HG02885 (cell line): ENCODE data around the gene SYNDIG1L.

Experiments
- ATAC-seq: cut with Tn5 transposase; IDR thresholded peaks from one replicate; pipeline ENCODE4 v1.9.1; 2021; ENCODE audit warnings: mild to moderate bottlenecking; ENCODE audit not compliant: unreplicated experiment, poor library complexity

The SYNDIG1L gene

GRCh38 chr14:74368026-74368425 lies 58.0 kb downstream of the SYNDIG1L start:
- no peak for ATAC-seq

- no peak for ATAC-seq
Observed at GRCh38 chr14:74364271-74364880, 61.6 kb downstream of the SYNDIG1L start.

DNA sequence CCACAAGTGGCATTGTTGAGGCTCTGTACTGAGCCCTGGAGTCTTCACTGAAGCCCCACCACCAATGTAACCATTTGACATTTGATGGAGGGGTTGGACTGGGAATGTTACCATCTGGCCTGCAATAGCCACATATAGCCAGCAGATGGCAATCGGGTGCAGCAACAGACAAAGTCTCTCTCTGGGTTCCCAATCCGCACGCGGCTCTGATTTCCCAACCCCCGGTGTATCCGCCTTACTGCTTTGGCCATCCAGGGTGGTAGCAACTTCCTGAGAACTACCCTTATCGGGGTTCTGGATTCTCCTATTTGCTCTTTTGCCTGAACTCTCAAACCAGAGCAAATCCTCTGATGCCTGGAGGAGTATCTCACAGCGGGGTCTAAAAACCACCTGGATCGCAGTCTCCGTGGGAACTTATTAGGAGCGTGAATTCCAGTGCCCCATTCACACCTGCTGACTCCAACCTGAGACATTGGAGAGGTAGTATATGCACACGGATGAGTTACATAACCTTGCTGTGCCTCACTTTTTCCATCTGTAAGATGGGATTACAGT lies 63.6 kb downstream of the SYNDIG1L start:
- ATAC-seq: no peak

- ATAC-seq: no peak
Observed at GRCh38 chr14:74360163-74360562, 65.8 kb downstream of the SYNDIG1L start.

DNA sequence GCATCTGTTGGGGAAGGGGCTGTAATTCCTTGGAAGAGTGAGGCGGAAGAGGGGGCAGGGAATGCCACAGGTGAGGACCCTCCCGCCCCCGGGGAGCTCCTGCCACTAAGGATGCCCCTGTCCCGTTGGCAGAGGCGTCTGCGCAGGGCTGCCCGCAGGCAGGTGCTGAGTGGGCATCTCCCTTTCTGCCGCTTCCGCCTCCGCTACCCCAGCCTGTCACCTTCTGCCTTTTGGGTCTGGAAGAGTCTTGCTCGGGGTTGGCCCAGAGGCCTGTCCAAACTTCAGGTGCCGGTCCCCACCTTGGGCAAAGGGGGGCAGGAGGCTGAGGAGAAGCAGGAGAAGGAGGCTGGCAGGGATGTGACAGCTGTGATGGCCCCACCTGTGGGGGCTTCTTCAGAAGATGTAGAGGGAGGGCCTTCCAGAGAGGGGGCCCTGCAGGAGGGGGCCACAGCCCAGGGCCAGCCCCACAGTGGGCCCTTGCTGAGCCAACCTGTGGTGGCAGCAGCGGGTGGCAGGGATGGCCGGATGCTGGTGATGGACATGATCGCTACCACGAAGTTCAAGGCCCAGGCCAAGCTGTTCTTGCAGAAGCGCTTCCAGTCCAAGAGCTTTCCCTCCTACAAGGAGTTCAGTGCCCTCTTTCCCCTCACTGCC lies 67.7 kb downstream of the SYNDIG1L start:
- no peak for ATAC-seq

- no peak for ATAC-seq
Observed at GRCh38 chr14:74357585-74357984, 68.4 kb downstream of the SYNDIG1L start.

GRCh38 chr14:74356892-74357575 lies 69.0 kb downstream of the SYNDIG1L start:
- ATAC-seq: no peak
